Measurements from ENCODE around the gene ANXA4. TPM values are rescaled to one million over a fixed set of nuclear protein-coding genes. Genes with fewer than 3 reads are reported as not detected.

ANXA4 gene
- total RNA-seq, 1 donor from 2014 or later: 4.7 TPM

DNA sequence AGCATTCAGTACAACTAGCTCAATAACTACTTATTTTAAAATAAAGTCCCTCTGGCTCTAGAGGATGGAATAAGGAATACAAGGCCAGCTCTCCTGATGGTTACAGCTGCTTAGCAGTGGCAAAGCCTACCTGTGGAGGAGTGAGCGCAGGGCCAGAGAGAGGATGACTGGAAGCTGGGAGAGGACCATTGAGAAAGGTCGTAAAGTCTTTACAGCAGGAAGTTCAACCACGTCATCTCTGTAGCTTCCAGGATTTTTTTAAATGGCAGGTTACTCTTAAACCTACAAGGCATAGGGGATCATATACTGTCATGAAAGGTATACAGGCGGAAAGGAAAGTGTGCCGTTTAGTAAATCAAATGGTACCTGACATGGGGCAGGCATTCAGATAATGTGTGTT is 26.3 kb downstream of the ANXA4 start:
- no peaks in the 10 kb centered on the region for H3K27me3 Mint-ChIP-seq (ENCODE audit: insufficient read depth, low read depth)
- no peak overlapping the region for H3K4me2 ChIP-seq
- no peak overlapping the region for H3K27ac ChIP-seq
- H4K20me1 ChIP-seq (ENCODE audit: low read depth): no peaks in the 10 kb centered on the region
- H3K27me3 ChIP-seq: no peaks in the 10 kb centered on the region
- TF ChIP-seq, protein P1, sequence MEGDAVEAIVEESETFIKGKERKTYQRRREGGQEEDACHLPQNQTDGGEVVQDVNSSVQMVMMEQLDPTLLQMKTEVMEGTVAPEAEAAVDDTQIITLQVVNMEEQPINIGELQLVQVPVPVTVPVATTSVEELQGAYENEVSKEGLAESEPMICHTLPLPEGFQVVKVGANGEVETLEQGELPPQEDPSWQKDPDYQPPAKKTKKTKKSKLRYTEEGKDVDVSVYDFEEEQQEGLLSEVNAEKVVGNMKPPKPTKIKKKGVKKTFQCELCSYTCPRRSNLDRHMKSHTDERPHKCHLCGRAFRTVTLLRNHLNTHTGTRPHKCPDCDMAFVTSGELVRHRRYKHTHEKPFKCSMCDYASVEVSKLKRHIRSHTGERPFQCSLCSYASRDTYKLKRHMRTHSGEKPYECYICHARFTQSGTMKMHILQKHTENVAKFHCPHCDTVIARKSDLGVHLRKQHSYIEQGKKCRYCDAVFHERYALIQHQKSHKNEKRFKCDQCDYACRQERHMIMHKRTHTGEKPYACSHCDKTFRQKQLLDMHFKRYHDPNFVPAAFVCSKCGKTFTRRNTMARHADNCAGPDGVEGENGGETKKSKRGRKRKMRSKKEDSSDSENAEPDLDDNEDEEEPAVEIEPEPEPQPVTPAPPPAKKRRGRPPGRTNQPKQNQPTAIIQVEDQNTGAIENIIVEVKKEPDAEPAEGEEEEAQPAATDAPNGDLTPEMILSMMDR (IDR thresholded peaks at IDR 0.05): no peak
- TF ChIP-seq EZH2 (IDR thresholded peaks at IDR 0.05) (no peak), EZH2phosphoT487 (IDR thresholded peaks at IDR 0.05) (no peak)
- no peaks in the 10 kb centered on the region for H3F3A ChIP-seq (ENCODE audit: low read depth)
- H3K36me3 ChIP-seq: no peaks in the 10 kb centered on the region
- no peak overlapping the region for H3K9ac ChIP-seq
- no peaks in the 10 kb centered on the region for H3K79me2 ChIP-seq (ENCODE audit: low read depth)
- no peaks in the 10 kb centered on the region for H3K9me3 Mint-ChIP-seq
- H2AFZ ChIP-seq (replicated peaks): no peak overlapping the region
- H3K4me1 ChIP-seq: no peaks in the 10 kb centered on the region
- H3K4me3 ChIP-seq: no peak overlapping the region
- peaks cover 17% of the 10 kb centered on the region for H3K4me1 Mint-ChIP-seq
- no peaks in the 10 kb centered on the region for H3K9me3 ChIP-seq (ENCODE audit: low read depth)
- no peak overlapping the region for H3K27ac Mint-ChIP-seq
- no peak overlapping the region for H3K4me3 Mint-ChIP-seq
- H3K36me3 Mint-ChIP-seq: no peaks in the 10 kb centered on the region
- no peak for DNase-seq (ENCODE audit: low spot score)

DNA sequence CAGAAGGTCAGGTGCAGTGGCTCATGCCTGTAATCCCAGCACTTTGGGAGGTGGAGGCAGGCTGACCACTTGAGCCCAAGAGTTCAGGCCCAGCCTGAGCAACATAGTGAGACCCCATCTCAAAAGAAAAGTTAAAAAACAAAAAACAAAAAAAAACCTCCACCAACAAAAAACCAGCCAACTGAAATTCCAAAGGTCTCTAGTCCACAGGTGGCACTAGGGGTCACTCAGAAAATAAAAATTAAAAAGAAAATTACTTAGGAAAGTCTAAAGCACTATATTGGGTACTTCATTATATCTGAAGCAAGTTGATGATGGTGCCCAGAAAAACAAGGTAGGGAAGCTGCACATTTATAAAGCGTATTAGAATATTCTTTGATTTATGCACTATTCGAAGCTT is 26.9 kb downstream of the ANXA4 start:
- Mint-ChIP-seq H3K27ac (no peak overlapping the region), H3K4me3 (no peak overlapping the region), H3K9me3 (no peaks in the 10 kb centered on the region), H3K27me3 (ENCODE audit: insufficient read depth, low read depth) (no peaks in the 10 kb centered on the region), H3K36me3 (no peaks in the 10 kb centered on the region), H3K4me1 (peaks cover 17% of the 10 kb centered on the region)
- Histone ChIP-seq H3K36me3 (no peaks in the 10 kb centered on the region), H3K9ac (no peak overlapping the region), H2AFZ (replicated peaks) (no peak overlapping the region), H3K27ac (no peak overlapping the region), H4K20me1 (ENCODE audit: low read depth) (no peaks in the 10 kb centered on the region), H3K4me1 (no peaks in the 10 kb centered on the region), H3K4me3 (no peak overlapping the region), H3K27me3 (no peaks in the 10 kb centered on the region), H3K9me3 (ENCODE audit: low read depth) (no peaks in the 10 kb centered on the region), H3F3A (ENCODE audit: low read depth) (no peaks in the 10 kb centered on the region), H3K79me2 (ENCODE audit: low read depth) (no peaks in the 10 kb centered on the region), H3K4me2 (no peak overlapping the region)
- DNase-seq (ENCODE audit: low spot score): no peak
- TF ChIP-seq, protein P1 (IDR thresholded peaks at IDR 0.05): no peak
- TF ChIP-seq EZH2phosphoT487 (IDR thresholded peaks at IDR 0.05) (no peak), EZH2 (IDR thresholded peaks at IDR 0.05) (no peak)

DNA sequence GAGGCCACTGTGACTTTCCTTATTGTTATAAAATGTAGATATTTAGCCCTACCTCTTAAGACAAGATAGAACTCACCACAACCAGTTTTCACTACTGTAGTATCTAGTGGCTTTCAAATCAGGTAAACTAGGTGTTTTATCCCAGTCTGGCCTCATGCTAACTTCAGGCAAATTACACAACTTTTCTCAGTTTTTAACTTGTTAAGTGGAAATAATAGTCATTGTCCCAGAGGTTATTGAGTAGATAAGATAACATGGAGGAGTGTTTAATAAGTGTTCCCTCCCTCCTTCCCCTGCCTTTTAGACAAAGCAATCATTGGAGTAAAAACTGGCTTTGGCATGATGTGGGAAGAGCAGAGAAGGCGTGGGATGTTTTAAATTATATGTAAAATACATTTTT is 27.3 kb downstream of the ANXA4 start:
- Histone ChIP-seq H3K4me1 (no peaks in the 10 kb centered on the region), H3K36me3 (no peaks in the 10 kb centered on the region), H3K27ac (no peak overlapping the region), H3K79me2 (ENCODE audit: low read depth) (no peaks in the 10 kb centered on the region), H4K20me1 (ENCODE audit: low read depth) (no peaks in the 10 kb centered on the region), H3K4me3 (no peak overlapping the region), H3F3A (ENCODE audit: low read depth) (no peaks in the 10 kb centered on the region), H2AFZ (replicated peaks) (no peak overlapping the region), H3K27me3 (no peaks in the 10 kb centered on the region), H3K4me2 (no peak overlapping the region), H3K9ac (no peak overlapping the region), H3K9me3 (ENCODE audit: low read depth) (no peaks in the 10 kb centered on the region)
- Mint-ChIP-seq H3K4me1 (peaks cover 12% of the 10 kb centered on the region), H3K36me3 (no peaks in the 10 kb centered on the region), H3K9me3 (no peaks in the 10 kb centered on the region), H3K27ac (no peak overlapping the region), H3K4me3 (no peak overlapping the region), H3K27me3 (ENCODE audit: insufficient read depth, low read depth) (no peaks in the 10 kb centered on the region)
- TF ChIP-seq, protein P1 (IDR thresholded peaks at IDR 0.05): no peak
- no peak for TF ChIP-seq EZH2 (IDR thresholded peaks at IDR 0.05)
- TF ChIP-seq EZH2phosphoT487 (IDR thresholded peaks at IDR 0.05): no peak
- DNase-seq (ENCODE audit: low spot score): no peak
